GM12878 (cell line): ENCODE data around the gene RPS6KC1. TPM values are rescaled to one million over a fixed set of nuclear protein-coding genes. Genes with fewer than 3 reads are reported as not detected.
"Not testable (repeated sequence)": the region's sequence is repeated elsewhere in the genome, so short reads cannot be mapped to it uniquely, and the experiment has no call there.

Experiments
- ATAC-seq: fragments of 200-7000 bp; cut with Tn5 transposase; 3 replicates; pipeline ENCODE4 v1.9.1; 2020; ENCODE audit warnings: mild to moderate bottlenecking, moderate library complexity
- BruUV-seq: library from RNA; stranded (reverse); fragments of 400-500 nt; replicated peaks from 2 replicates; lab custom pipeline; 2021; lab: Mats Ljungman, UMichigan
- CTCF ChIA-PET: fragments of 300-600 bp; sonication (Branson Sonifier 250); formaldehyde crosslinking; extraction: SDS; loops from one replicate; lab custom pipeline; 2021; ENCODE audit warnings: inconsistent platforms; lab: Yijun Ruan, JAX
- POLR2A ChIA-PET: fragments of 350-600 bp; formaldehyde crosslinking; extraction: SDS; loops from one replicate; lab custom pipeline; 2021; ENCODE audit warnings: inconsistent platforms; lab: Charles Lee
- RAD21 ChIA-PET: fragments of 300-600 bp; sonication (Branson Sonifier 250); formaldehyde crosslinking; loops from one replicate; lab custom pipeline; 2023; ENCODE audit warnings: antibody characterized with exemption; ENCODE audit not compliant: unreplicated experiment; lab: Charles Lee
- SMC1A ChIA-PET: fragments of 300-600 bp; sonication (Branson Sonifier 250); formaldehyde crosslinking; loops from one replicate; lab custom pipeline; 2023; ENCODE audit not compliant: unreplicated experiment, uncharacterized antibody; lab: Charles Lee
- DNase-seq: peaks from one replicate; pipeline ENCODE4 v3.0.0-alpha.2; 2011; ENCODE audit warnings: low read depth, low spot score
- FAIRE-seq: peaks from 3 replicates; lab custom pipeline; 2011; peaks lifted over from hg19 to GRCh38; lab: Jason Lieb, UNC
- H2AFZ ChIP-seq: 2 replicates; pipeline ENCODE4 v1.6.0; 2011; ENCODE audit warnings: low read depth, low read length, control low read depth; ENCODE audit not compliant: control insufficient read depth
- H3K27ac ChIP-seq: 2 replicates; pipeline ENCODE4 v1.5.1; 2011; ENCODE audit warnings: control low read depth; ENCODE audit not compliant: control insufficient read depth, insufficient read depth
- H3K27me3 ChIP-seq, 2 experiments: replicated peaks in 1 of 2; 2 replicates each; pipeline versions ENCODE4 v1.6.0 to v1.6.1; 2011; ENCODE audit warnings: low read length in 1 of 2; ENCODE audit not compliant: control insufficient read depth in 2 of 2, insufficient read depth in 2 of 2
- H3K36me3 ChIP-seq, 2 experiments: 2 replicates each; pipeline ENCODE4 v1.5.1; 2011; ENCODE audit warnings: low read length in 1 of 2; ENCODE audit not compliant: control insufficient read depth in 2 of 2, insufficient read depth in 2 of 2
- H3K4me1 ChIP-seq: 2 replicates; pipeline ENCODE4 v1.6.1; 2011; ENCODE audit warnings: mild to moderate bottlenecking, low read length, moderate library complexity, mixed read lengths; ENCODE audit not compliant: control insufficient read depth, insufficient read depth
- H3K4me2 ChIP-seq: 2 replicates; pipeline ENCODE4 v1.6.0; 2011; ENCODE audit warnings: control low read depth; ENCODE audit not compliant: control insufficient read depth, insufficient read depth
- H3K4me3 ChIP-seq: fragments of 200-600 bp; sonication (generic); 2 replicates; pipeline ENCODE4 v1.5.1; 2016
- H3K79me2 ChIP-seq: 2 replicates; pipeline ENCODE4 v1.6.0; 2011; ENCODE audit warnings: low read length; ENCODE audit not compliant: control insufficient read depth, insufficient read depth
- H3K9ac ChIP-seq: 2 replicates; pipeline ENCODE4 v1.8.0; 2011; ENCODE audit warnings: low read length, control low read depth, mixed read lengths; ENCODE audit not compliant: control insufficient read depth, insufficient read depth
- H3K9me3 ChIP-seq: replicated peaks from 3 replicates; pipeline ENCODE4 v1.5.1; 2011; ENCODE audit warnings: mild to moderate bottlenecking, low read length; ENCODE audit not compliant: control insufficient read depth, insufficient read depth
- H4K20me1 ChIP-seq: 2 replicates; pipeline ENCODE4 v1.6.0; 2011; ENCODE audit not compliant: control insufficient read depth, insufficient read depth
- JUNB ChIP-seq: IDR thresholded peaks from 2 replicates; pipeline ENCODE4 v1.6.1; 2016; ENCODE audit warnings: antibody characterized with exemption, mild to moderate bottlenecking
- ZNF384 ChIP-seq: IDR thresholded peaks from 2 replicates; pipeline ENCODE4 v1.6.1; 2012; ENCODE audit warnings: low read depth, mild to moderate bottlenecking, low read length, improper control_type of control experiment, borderline replicate concordance
- WGBS: methylation state at CpG from one replicate; pipeline ENCODE4 v1.1.6; 2016; ENCODE audit warnings: low lambda C conversion rate; ENCODE audit not compliant: insufficient replicate concordance, insufficient coverage; ENCODE audit errors: missing lambda C conversion rate; 5-methylcytosine and 5-hydroxymethylcytosine counted together
- in situ Hi-C: fragments of 300-500 bp; cut with MboI; formaldehyde crosslinking; loops from 9 replicates; pipeline ENCODE4 v1.14.3; 2018; ENCODE audit warnings: mixed read lengths
- intact Hi-C: fragments of 100-400 bp; cut with micrococcal nuclease; formaldehyde crosslinking; loops from one replicate; pipeline ENCODE4 v1.14.2; 2022; ENCODE audit not compliant: unreplicated experiment
- polyA plus RNA-seq, 11 experiments: library from polyadenylated mRNA; depleted of rRNA in 4 of 11; unstranded in 6 of 11; stranded (reverse) in 5 of 11; fragments of >200 nt; fragmentation: Nextera tagmentation in 4 of 11; fragmentation: Illumina TruSeq in 1 of 11; extraction: Ambion mirVana in 4 of 11; extraction: Trizol in 1 of 11; gene quantifications; 1 replicate in 1 of 11; 2 replicates in 10 of 11; pipeline versions ENCODE4 v1.2.1 to v1.2.3, GENCODE V29; 2011 to 2016; ENCODE audit warnings: inconsistent platforms in 2 of 11, missing spikeins in 2 of 11, low read depth in 1 of 11
- total RNA-seq, 4 experiments: library from RNA; depleted of rRNA in 3 of 4; stranded (reverse); fragments of >200 nt in 3 of 4; fragmentation: Illumina TruSeq in 1 of 4; extraction: Trizol in 1 of 4; gene quantifications; 2 replicates each; pipeline versions ENCODE4 v1.2.1 to v1.2.3, GENCODE V29; 2013 to 2021

Gene RPS6KC1
- total and polyA plus RNA-seq, 10 of the 15 experiments (the other 5 are each of a cell fraction or from before 2014, with no cell fraction given): 2.9 to 17.3 (median 12.2) TPM

DNA sequence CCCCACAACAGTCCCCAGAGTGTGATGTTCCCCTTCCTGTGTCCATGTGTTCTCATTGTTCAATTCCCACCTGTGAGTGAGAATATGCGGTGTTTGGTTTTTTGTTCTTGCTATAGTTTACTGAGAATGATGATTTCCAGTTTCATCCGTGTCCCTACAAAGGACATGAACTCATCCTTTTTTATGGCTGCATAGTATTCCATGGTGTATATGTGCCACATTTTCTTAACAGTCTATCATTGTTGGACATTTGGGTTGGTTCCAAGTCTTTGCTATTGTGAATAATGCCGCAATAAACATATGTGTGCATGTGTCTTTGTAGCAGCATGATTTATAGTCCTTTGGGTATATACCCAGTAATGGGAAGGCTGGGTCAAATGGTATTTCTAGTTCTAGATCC, 61.7 kb downstream of the RPS6KC1 start:
- SMC1A ChIA-PET: interaction anchor here (1.2 to 1.7 kb wide), 3 partner anchors 9 to 20 kb away, joined by 3 to 8 read pairs (median 6); no protein-coding TSS in a partner anchor
- H2AFZ ChIP-seq, H3K4me3 ChIP-seq, in situ Hi-C loops, H3K4me2 ChIP-seq, RAD21 ChIA-PET, intact Hi-C loops, ATAC-seq, H3K27me3 ChIP-seq, H3K9me3 ChIP-seq, FAIRE-seq, H3K4me1 ChIP-seq, H3K9ac ChIP-seq, H3K36me3 ChIP-seq, H4K20me1 ChIP-seq, H3K79me2 ChIP-seq, BruUV-seq, DNase-seq, H3K27ac ChIP-seq: not testable (repeated sequence)
- 96% methylated on average over 3 of the region's 3 CpGs for WGBS
- CTCF ChIA-PET: interaction anchor here (2.2 to 2.3 kb wide), 3 partner anchors 8 to 11 kb away, joined by 6 to 18 read pairs (median 14); no protein-coding TSS in a partner anchor
- POLR2A ChIA-PET: interaction anchor here (0.6 kb wide), 1 partner anchor 232 kb away, joined by 4 read pairs; no protein-coding TSS in a partner anchor

DNA sequence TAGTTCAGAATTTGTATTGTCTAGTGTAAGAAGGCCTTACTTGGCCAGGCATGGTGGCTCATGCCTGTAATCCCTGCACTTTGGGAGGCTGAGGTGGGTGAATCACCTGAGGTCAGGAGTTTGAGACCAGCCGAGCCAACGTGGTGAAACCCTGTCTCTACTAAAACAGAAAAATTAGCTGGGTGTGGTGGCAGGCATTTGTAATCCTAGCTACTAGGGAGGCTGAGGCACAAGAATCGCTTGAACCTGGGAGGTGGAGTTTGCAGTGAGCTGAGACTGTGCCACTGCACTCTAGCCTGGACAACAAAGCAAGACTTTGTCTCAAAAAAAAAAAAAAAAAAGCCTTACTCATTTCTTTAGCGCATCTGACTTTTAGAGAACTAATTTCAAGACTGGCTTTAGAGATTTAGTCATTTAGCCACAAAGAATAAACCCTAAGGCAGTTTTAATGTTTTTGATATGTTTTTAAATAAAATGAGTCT, 66.7 kb downstream of the RPS6KC1 start:
- RAD21 ChIA-PET, FAIRE-seq, intact Hi-C loops, in situ Hi-C loops, BruUV-seq, H3K27ac ChIP-seq, H3K27me3 ChIP-seq, H3K4me3 ChIP-seq, POLR2A ChIA-PET, ATAC-seq, H3K4me2 ChIP-seq, H3K79me2 ChIP-seq, H3K36me3 ChIP-seq, H3K9ac ChIP-seq, H4K20me1 ChIP-seq, H3K4me1 ChIP-seq, DNase-seq, H2AFZ ChIP-seq, H3K9me3 ChIP-seq: not testable (repeated sequence)
- WGBS: 68% methylated on average over 4 of the region's 4 CpGs
- ChIA-PET CTCF (interaction anchor here (0.9 kb wide), 1 partner anchor 66 kb away, joined by 3 read pairs; the partner anchor contains the start of gene RPS6KC1), SMC1A (interaction anchor here (0.8 kb wide), 1 partner anchor 22 kb away, joined by 3 read pairs; no protein-coding TSS in a partner anchor)
- peak; percentile 80 for TF ChIP-seq JUNB
- peak; percentile 73; the same call in 1 of the 2 replicates for TF ChIP-seq ZNF384
